HG03521 (cell line): Measurements from ENCODE around the gene TMEM9.
A peak's percentile ranks its signal among the peaks of the same experiment; 100 is the strongest.
"Not testable (repeated sequence)": the region's sequence is repeated elsewhere in the genome, so short reads cannot be mapped to it uniquely, and the experiment has no call there.

ENCODE experiments used
- ATAC-seq: cut with Tn5 transposase; IDR thresholded peaks from one replicate; pipeline ENCODE4 v1.9.1; 2021; ENCODE audit warnings: mild to moderate bottlenecking, moderate library complexity; ENCODE audit not compliant: unreplicated experiment

Gene TMEM9

DNA sequence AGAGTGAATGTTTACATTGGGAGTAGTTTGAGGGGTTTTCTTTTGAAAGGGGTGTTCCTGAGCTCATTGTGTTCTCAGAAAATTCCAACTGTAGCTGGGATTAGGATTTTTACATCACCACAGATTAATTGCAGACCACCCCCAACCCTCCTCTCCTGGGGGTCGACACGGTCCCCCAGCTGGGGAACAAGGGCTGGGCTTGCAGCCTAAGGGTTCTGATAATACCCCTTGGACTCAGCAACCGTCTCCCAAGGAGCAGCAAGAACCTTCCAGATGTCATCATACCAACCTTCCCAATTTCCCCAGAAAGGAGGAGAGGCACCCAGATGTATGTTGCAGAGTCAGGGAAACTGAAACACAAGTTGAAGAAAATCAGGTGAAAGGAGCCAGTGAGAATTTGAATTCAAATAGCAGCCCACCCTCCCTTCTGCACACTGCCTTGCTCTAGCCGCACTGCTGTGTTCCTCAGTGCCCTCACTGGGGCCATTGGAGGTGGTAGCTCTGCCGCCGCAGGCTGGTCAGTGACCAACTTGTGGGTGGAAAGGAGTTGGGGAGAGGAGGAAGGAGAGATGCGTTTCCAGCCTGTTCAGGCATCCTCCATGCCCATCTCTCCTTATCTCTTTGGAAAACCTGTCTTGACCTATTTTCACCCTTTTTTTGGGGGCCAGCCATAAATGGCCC is 21.7 kb upstream of the TMEM9 start:
- no peak for ATAC-seq

GRCh38 chr1:201173736-201174135 is 19.5 kb upstream of the TMEM9 start:
- no peak for ATAC-seq

DNA sequence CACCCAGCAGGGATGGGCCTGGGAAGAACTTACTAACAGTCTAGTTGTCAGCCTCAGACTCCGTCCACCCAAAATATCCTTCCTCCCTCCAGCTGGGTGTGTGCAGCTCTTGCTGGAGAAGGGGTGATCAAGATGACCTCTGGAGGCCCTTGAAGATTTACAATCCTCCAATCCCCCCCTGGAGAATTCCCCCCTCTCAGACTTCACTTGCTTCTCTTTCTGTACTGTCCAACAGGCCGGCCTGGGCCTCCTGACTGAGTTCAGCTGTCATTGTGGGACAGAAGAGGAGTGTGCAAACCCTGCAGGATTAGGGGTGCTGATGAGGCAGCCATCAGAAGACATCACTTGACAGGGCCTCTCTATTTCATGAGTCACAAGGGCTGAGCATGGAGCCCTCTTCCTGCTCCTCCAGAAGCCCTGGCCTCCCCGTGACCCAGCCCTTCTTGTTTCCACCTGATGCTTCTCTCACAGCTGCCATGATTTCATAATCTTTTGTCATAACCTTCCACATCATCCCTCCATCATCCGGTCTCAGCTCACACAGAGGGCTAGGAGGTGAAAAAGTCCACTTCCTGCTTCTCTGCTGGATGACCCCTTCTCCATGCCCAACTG is 18.8 kb upstream of the TMEM9 start:
- ATAC-seq, result no peak

DNA sequence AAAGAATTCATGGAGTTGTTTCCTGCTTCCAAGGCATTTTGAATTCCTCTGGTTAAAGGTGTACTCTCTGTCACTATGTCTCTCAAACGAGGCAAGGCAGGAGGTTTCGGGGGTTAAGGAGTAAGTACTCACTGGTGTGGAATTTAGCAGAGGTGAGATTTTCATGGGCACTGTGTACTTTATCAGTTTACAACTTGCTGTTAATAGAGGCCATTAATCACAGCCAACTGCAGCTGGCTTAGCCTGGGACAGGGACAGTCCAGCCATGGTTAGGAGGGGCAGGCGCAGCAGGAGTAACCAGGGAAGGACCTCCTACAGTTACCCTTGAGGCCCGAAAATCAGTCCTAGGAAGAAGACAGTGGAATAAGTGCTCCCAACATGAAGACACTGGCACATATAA is 18.1 kb upstream of the TMEM9 start:
- ATAC-seq, result no peak

DNA sequence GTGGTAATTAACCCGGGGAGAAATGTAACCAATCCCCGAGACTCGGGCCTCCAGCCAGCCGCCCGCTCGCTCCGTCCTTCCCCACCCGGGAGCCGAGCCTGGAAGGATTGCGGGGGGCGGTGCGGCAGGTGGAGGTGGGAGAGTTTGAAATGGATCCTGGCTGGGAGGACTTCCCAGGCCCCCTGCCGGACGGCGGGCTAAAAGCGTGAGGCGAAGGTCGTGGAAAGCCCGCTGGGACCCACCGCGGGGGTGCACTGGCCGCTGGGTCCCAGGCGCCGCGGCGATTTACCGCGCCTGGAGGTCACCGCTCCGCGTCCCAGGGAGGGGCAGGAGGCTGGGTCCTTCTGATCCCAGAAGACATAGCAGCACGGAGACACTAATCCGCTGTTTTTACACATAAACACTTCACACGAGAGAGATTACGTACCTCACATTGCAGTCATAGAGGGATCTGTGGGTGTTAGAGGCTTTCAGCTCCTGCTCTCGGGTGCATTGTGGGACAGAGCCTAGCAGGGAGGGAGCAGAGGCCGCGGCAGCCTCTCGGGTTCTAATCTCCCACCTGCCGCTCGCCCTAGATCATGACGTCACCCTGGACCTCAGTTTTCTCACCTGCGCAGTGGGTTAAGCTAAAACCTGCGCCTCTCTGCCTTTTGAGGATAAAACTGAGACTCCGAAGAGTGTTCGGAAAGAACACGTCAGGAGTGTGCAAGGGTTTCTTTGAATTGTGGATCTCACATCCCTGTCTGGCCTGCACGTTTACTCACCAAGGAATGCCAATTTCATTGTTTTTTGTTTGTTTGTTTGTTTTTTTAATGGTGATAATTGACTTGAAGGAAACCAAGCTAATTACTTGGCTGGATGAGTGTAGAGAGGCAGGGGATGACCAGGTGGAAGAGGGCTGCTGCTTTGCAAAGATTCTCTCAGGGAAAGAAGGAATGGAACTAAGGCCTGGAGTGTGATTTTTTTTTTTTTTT is 17.1 kb upstream of the TMEM9 start:
- peak; percentile 27 for ATAC-seq

DNA sequence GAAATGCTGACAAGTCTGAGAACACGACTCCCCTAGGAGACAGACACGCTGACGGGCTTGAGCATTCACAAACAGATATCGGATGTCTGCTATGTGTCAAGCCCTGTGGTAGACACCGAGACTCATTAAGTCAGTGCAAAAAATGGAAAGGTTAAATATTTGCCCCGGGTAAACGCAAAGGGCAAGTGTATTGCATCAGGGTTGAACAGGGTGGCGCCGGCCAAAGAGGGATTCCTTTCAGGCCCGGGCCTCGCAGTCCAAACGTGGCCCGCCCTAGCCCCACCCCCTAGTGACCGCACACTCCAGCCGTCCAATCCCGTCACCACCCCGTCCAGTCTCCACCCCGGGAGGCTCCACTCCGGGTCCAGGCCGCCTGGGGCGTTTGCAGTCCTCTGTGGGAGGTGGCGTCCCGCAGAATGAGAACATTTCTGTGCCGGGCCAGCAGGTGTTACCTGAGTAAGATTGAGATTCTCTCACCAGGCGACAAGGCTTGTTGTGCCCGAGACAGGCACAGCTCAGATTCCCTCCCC is 16.3 kb upstream of the TMEM9 start:
- peak; percentile 93 for ATAC-seq

- no peak for ATAC-seq
Observed at GRCh38 chr1:201169971-201170532, 15.8 kb upstream of the TMEM9 start.

DNA sequence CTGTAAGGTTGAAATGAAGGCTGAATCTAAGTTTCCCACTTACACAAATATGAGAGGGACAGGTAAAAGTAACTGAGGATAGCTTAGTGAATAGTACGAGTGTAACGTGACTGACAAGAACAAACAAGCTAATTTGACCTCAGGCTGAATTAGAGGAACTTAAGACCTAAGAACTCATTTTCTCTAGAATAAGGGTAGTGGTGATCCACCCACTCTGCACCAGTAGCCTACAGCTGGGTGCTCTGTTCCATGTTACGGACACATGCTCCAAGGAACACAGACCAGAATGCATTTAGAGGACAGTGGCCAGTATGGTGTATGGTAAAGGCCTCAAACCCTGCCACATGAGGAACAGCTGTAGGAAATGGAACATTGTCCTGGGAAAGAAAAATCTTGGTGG is 14.9 kb upstream of the TMEM9 start:
- no peak for ATAC-seq

DNA sequence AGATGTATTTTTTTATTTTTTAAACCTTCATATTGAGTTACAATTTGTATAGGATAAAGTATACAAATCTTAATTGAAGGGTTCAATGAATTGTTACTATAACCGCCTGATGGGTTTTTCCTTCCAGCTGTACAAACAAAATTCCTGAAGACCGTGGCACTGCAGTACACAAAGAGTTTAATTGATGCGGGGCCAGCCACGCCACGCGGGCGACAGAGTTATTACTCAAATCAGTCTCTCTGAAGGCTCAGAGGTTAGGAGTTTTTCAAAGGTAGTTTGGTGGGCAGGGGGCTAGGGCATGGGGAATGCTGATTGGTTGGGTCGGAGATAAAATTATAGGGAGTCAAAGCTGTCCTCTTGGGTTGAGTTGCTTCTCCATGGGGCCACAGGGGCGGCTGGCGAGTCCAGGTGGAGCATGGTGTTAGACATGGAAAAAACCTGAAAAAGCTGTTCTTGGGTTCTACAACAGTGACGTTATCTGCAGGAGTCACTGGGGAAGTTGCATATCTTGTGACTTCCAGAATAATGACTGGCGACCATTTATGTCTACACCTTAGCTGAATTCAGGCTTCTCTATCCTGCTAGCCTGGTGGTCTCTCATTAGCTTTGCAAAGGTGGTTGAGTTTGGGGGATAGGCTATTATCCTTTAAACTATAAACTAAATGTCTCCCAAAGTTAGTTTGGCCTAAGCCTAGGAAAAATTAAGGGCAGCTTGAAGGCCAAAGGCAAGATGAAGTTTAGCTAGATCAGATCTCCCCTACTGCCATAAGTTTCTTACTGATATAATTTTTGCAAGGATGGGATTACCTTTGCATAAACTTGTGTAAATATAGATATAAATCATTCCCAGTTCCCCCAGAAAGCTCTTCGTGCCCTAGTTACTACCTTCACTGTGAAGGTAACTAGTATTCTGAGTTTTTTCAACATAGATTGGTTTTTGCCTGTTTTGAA is 13.0 kb upstream of the TMEM9 start:
- ATAC-seq, result no peak

DNA sequence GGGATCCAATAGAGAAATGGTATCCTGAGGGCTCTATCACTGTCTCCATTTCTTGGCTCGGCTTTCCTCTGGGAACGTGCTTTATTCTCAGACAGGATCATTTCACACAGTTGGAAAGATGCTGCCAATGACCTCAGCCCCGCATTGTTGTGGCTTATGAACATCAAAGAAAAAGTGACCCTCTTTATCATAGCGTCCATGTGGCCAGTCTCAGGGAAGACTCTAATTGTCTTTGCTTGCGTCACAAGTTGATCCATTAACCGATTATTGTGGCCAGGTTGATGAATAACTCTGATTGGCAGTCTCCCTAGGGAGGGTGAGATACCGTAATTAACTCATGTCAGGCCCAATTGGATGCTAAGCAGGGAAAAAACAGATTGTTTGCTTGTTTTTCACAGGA is 10.4 kb upstream of the TMEM9 start:
- ATAC-seq, result no peak

DNA sequence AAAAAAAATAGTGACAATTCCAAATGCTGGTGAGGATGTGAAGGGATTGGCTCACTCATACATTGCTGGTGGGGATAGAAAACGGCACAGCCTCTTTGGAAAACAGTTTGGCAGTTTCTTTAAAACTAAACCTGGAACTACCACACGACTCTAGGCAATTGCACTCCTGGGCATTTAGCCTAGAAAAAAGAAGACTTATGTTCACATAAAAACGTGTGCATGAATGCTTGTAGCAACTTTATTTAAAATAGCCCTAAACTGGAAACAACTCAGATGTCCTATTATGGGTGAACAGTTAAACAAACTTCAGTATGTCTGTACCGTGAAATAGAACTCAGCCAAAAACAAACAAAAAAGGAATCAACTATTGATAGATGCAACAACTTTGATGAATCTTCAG is 9.4 kb upstream of the TMEM9 start:
- no peak for ATAC-seq

DNA sequence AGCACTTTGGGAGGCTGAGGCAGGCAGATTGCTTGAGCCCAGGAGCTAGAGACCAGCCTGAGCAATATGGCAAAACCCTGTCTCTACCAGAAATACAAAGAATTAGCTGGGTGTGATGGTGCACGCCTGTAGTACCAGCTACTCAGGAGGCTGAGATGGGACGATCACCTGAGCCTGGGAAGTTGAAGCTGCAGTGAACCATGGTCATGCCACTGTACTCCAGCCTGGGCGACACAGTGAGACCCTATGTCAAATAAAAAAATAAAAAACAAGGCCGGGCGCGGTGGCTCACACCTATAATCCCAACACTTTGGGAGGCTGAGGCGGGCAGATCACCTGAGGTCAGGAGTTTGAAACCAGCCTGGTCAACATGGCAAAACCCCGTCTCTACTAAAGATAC is 8.8 kb upstream of the TMEM9 start:
- not testable (repeated sequence) for ATAC-seq

DNA sequence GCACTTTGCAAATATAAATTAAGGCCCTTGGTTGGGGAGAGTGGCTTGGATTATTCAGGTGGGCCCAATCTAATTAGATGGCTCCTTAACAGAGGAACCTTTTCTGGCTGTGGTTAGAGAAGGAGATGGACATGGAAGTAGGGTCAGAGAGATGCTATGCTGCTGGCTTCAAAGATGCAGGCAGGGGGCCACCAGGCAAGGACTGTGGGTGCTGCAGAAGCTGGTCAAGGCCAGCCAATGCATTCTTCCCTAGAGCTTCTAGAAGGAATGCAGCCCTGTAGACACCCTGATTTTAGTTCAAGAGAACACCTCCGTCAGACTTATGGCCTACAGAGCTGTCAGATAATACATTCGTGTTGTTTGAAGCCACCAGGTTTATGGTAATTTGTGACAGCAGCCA is 3.7 kb upstream of the TMEM9 start:
- no peak for ATAC-seq

DNA sequence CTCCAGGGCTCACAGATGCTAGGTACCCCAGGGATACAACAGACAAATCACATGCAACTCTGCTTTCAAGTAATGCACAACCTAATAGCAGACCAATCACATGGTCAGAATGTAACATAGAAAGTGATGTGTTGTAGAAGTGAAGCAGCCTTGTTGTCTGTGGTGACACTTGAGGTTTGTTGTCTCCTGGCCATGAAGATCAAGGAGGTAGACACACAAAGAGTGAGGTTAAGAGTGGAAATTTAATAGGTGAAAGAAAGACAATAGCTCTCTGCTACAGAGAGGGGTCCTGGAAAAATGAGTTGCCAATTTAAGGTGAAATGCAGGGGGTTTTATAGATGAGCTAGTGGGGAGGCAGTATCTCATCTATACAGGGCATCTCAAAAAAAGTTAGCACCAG is 2.5 kb upstream of the TMEM9 start:
- ATAC-seq, result no peak

DNA sequence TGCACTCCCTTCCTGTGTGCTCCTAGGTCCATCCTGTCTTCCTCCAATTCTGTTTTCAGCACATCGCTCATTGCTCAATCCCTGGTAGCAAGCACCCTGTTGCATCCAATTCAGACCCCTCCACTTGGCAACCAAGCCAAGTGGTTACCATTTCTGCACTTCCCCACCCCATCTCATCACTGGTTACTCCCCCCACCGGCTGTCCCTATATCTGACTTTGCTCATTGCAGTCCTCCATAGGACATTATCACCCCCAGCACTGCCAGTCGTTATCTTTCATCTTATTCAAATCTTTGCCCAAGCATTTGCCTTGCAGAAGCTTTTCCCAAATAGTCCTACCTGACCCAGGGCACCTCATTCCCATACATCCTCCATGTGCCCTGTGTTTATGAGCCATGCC is 2.1 kb upstream of the TMEM9 start:
- no peak for ATAC-seq

DNA sequence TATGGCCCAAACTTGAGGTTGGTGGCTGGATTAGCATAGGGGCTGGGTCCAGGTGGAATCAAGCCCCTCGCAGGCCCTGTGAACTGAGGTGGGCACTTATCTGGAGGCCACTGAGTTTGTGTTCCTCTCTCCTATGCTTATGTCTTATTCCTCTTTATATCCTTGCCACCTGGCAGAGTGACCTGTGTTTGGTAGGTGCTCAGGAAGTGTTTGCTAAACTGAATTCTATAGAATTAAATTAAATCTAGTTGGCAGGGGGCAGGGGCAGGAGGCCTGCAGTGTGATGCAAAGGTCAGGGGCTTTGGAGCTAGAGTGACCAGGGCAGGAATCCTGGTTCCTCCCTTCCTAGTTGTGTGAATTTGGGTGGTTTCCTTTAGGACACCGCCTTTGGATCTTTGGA is 1.1 kb upstream of the TMEM9 start:
- no peak for ATAC-seq

DNA sequence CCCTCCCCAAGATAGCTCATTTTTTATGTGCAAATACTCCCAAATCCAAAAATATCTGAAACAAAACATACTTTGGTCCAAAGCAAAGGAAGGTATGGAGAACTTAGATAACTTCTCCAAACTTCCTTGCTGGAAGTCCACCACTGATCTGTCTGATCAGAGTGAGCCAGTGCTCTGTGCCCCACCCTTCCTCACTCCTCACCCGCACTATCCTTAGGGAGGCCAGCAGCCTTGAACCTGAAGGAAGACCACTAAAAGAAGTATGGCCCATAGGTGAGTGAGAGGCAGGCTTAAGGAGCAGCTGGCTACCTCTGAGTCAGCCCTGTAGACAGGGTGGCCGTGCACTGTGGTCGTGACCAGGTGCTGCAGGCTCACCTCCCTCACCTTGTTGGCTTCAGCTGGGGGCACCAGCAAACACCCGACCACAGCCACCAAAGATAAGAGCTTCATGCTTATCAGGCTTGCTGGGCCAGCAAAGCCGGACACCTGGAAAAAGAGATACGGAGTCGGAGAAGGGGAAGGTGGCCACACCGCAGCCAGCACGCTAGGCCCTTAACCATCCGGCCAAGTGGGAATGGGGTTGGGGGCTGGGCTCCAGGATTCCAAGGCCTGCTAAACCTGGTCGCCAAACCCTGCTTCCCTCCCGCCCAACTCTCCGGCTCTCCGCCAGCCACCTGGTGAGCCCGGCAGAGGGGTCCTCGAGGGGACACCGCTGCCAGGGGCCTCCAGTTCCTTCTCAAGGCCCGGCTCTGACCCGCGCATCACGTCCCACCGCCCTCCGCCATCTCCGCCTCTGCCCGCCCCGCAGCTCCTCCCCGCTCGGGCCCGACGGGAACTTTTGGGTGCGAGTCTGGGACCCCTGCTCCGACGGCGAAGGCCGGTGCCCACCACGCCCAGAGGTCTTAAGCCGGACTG is 543 bp downstream of the TMEM9 start:
- peak; percentile 62 for ATAC-seq

DNA sequence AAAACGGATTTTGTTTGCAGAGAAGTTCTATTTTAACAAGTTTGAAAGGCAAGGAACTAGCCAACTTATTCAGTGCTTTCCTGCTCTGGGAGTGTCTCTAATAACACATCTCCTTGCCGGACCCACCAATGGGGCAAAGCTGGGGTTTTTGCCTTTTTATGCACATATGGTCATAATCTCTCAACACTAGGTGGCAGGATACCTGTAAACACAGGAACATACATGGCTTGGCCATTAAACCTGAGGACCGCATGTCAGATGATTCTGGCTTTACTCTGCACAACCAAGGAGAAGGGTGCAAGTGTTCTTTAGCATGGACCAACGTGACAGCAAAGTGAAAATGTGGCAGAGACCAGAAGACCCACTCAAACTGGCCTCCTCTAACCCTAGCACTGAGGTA is 4.9 kb downstream of the TMEM9 start:
- ATAC-seq, result no peak

DNA sequence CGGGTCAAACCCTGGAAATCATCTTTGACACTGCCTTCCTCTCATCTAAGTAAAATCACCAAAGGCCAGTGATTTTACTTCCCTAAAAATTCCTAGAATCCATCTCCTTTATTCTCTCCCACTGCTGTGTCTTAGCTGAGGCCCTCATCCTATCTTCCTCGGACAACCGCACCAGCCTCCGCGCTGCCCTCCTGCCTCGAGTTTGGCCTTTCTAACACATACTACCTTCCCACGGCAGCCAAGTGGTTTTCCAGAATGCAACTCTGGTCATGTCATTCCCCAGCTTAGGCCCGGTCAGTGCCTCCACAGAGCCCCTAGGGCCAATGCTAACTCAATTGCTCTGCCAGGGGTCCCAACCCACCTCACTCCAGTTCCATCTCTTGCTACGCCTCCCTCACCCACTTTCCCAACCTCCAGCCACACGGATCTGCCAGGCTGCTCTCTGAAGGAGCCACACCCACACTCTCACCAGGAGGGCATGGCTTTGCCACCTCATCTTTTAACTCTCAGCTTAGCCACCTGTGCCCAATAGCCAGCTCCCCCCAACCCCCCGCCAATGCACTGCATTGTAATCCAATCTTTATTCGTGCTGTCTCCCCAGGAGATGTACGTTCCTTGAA is 6.8 kb downstream of the TMEM9 start:
- ATAC-seq, result no peak
